AG09309 (cell line): ENCODE results near the gene PLEKHA5.
A peak's percentile ranks its signal among the peaks of the same experiment; 100 is the strongest.

ENCODE experiments used
- DNase-seq: peaks from one replicate; pipeline ENCODE4 v3.0.0-alpha.2; 2010; ENCODE audit warnings: low read depth
- H3K4me3 ChIP-seq: 2 replicates; pipeline ENCODE4 v1.5.1; 2011; ENCODE audit warnings: mild to moderate bottlenecking, low read depth, low read length, moderate library complexity; ENCODE audit not compliant: control insufficient read depth
- CTCF ChIP-seq: IDR thresholded peaks from 2 replicates; pipeline ENCODE4 v1.5.1; 2011; ENCODE audit warnings: mild to moderate bottlenecking, low read depth, low read length, inconsistent platforms; ENCODE audit not compliant: insufficient read depth, control insufficient read depth; ENCODE audit errors: missing control alignments

The PLEKHA5 gene

GRCh38 chr12:19307451-19307850 is 177.9 kb downstream of the PLEKHA5 start:
- no peak overlapping the region for H3K4me3 ChIP-seq
- DNase-seq: no peak
- TF ChIP-seq CTCF: no peak

- H3K4me3 ChIP-seq: no peak overlapping the region
- DNase-seq: no peak
- TF ChIP-seq CTCF: no peak
Observed at GRCh38 chr12:19311165-19311564, 181.6 kb downstream of the PLEKHA5 start.

- H3K4me3 ChIP-seq: no peak overlapping the region
- no peak for DNase-seq
- no peak for TF ChIP-seq CTCF
Observed at GRCh38 chr12:19312637-19313036, 183.1 kb downstream of the PLEKHA5 start.

GRCh38 chr12:19316425-19316824 is 186.9 kb downstream of the PLEKHA5 start:
- no peak overlapping the region for H3K4me3 ChIP-seq
- TF ChIP-seq CTCF: no peak
- DNase-seq: no peak

GRCh38 chr12:19322376-19322775 is 192.8 kb downstream of the PLEKHA5 start:
- no peak for TF ChIP-seq CTCF
- no peak for DNase-seq
- H3K4me3 ChIP-seq: no peak overlapping the region

- DNase-seq: peak; percentile 76
- TF ChIP-seq CTCF: no peak
- H3K4me3 ChIP-seq: no peak overlapping the region
Observed at GRCh38 chr12:19323805-19324204, 194.3 kb downstream of the PLEKHA5 start.

GRCh38 chr12:19326102-19326501 is 196.6 kb downstream of the PLEKHA5 start:
- DNase-seq: no peak
- no peak overlapping the region for H3K4me3 ChIP-seq
- TF ChIP-seq CTCF: no peak
